AG04450 (cell line): Measurements from ENCODE around the gene KCNK6. TPM values are rescaled to one million over a fixed set of nuclear protein-coding genes. Genes with fewer than 3 reads are reported as not detected.
A peak's percentile ranks its signal among the peaks of the same experiment; 100 is the strongest.

ENCODE experiments used
- CTCF ChIA-PET: fragments of 300-600, 350-600 bp; formaldehyde crosslinking; extraction: SDS; loops from one replicate; lab custom pipeline; 2022; ENCODE audit warnings: antibody characterized with exemption, inconsistent platforms; lab: Charles Lee
- POLR2A ChIA-PET: fragments of 350-600 bp; formaldehyde crosslinking; extraction: SDS; loops from one replicate; lab custom pipeline; 2021; ENCODE audit warnings: antibody characterized with exemption, inconsistent platforms; lab: Yijun Ruan, JAX
- DNase-seq: peaks from one replicate; pipeline ENCODE4 v3.0.0-alpha.2; 2011; ENCODE audit warnings: low read depth, low spot score
- H3K27ac ChIP-seq: one replicate; pipeline ENCODE4 v1.5.1; 2012; ENCODE audit warnings: low read depth, low read length, control low read depth
- H3K27me3 ChIP-seq: one replicate; pipeline ENCODE4 v1.6.0; 2012; ENCODE audit warnings: low read length; ENCODE audit not compliant: control insufficient read depth, insufficient read depth
- H3K4me3 ChIP-seq: 2 replicates; pipeline ENCODE4 v1.5.1; 2011; ENCODE audit warnings: mild to moderate bottlenecking, low read depth, low read length, control low read depth
- H3K9me3 ChIP-seq: 2 replicates; pipeline ENCODE4 v1.5.1; 2012; ENCODE audit warnings: low read length; ENCODE audit not compliant: control insufficient read depth, insufficient read depth
- polyA plus RNA-seq: library from polyadenylated mRNA; depleted of rRNA; stranded (reverse); fragments of >200 nt; gene quantifications from 2 replicates; pipeline ENCODE4 v1.2.3, GENCODE V29; 2011
- TF ChIP-seq, protein P1 (sequence below): IDR thresholded peaks from 2 replicates; pipeline ENCODE4 v1.5.1; 2011; ENCODE audit warnings: low read depth, low read length, control low read depth, inconsistent platforms

The KCNK6 gene
- polyA plus RNA-seq, 1 experiment: 2.6 TPM

DNA sequence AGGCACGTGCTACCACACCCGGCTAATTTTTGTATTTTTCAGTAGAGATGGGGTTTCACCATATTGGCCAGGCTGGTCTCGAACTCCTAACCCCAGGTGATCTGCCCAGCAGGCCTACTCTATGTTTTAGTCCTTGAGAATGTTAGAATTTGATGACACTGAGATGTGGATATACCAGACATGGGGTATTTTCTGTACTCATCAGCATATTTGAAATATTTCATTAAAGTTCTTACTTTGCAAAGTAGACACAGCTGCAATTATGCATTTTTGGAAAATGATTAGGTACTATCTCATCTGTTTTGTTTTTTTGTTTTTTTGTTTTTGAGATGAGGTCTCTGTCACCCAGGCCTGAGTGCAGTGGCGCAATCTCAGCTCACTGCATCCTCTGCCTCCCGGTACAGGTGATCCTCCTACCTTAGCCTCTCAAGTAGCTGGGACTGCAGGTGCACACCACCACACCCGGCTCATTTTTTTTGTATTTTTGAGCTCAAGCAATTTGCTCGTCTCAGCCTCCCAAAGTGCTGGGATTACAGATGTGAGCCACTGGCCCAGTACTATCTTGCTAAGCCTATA, 42.6 kb upstream of the KCNK6 start:
- Histone ChIP-seq H3K9me3 (no peaks in the 10 kb centered on the region), H3K4me3 (no peak overlapping the region), H3K27ac (no peak overlapping the region), H3K27me3 (no peaks in the 10 kb centered on the region)
- DNase-seq: no peak
- TF ChIP-seq, protein P1, sequence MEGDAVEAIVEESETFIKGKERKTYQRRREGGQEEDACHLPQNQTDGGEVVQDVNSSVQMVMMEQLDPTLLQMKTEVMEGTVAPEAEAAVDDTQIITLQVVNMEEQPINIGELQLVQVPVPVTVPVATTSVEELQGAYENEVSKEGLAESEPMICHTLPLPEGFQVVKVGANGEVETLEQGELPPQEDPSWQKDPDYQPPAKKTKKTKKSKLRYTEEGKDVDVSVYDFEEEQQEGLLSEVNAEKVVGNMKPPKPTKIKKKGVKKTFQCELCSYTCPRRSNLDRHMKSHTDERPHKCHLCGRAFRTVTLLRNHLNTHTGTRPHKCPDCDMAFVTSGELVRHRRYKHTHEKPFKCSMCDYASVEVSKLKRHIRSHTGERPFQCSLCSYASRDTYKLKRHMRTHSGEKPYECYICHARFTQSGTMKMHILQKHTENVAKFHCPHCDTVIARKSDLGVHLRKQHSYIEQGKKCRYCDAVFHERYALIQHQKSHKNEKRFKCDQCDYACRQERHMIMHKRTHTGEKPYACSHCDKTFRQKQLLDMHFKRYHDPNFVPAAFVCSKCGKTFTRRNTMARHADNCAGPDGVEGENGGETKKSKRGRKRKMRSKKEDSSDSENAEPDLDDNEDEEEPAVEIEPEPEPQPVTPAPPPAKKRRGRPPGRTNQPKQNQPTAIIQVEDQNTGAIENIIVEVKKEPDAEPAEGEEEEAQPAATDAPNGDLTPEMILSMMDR: no peak
- ChIA-PET POLR2A (interaction anchor here (1.1 to 1.4 kb wide), 2 partner anchors 10 to 13 kb away, joined by 3 to 4 read pairs; no protein-coding TSS in a partner anchor), CTCF (interaction anchor here (2.1 kb wide), 1 partner anchor 34 kb away, joined by 10 read pairs; no protein-coding TSS in a partner anchor)

DNA sequence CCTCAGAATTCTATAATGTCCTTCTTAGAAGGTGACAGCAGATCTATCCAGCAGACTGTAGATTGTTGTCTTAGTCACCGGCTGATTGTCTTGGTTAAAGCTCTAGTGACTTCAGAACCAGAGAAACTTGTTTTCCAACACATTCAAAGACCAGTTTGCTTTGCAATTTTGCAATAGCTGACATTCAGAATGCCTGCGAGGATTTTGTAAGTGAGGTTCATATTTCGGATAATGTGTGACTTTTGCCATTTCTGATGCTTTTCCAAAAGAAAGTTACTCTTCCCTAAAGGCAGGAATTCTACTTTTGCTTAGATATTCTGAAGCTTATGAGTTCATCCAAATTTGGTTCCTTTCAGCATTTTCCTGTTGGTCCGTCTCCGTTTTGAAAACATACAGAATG, 42.1 kb upstream of the KCNK6 start:
- no peak overlapping the region for H3K27ac ChIP-seq
- CTCF ChIA-PET: interaction anchor here (0.6 to 2.1 kb wide), 3 partner anchors 34 to 58 kb away, joined by 3 to 10 read pairs (median 3); partner anchors contain the start of gene CATSPERG
- H3K4me3 ChIP-seq: no peak overlapping the region
- H3K27me3 ChIP-seq: no peaks in the 10 kb centered on the region
- DNase-seq: no peak
- POLR2A ChIA-PET: interaction anchor here (1.4 kb wide), 1 partner anchor 13 kb away, joined by 4 read pairs; no protein-coding TSS in a partner anchor
- TF ChIP-seq, protein P1: no peak
- no peaks in the 10 kb centered on the region for H3K9me3 ChIP-seq

DNA sequence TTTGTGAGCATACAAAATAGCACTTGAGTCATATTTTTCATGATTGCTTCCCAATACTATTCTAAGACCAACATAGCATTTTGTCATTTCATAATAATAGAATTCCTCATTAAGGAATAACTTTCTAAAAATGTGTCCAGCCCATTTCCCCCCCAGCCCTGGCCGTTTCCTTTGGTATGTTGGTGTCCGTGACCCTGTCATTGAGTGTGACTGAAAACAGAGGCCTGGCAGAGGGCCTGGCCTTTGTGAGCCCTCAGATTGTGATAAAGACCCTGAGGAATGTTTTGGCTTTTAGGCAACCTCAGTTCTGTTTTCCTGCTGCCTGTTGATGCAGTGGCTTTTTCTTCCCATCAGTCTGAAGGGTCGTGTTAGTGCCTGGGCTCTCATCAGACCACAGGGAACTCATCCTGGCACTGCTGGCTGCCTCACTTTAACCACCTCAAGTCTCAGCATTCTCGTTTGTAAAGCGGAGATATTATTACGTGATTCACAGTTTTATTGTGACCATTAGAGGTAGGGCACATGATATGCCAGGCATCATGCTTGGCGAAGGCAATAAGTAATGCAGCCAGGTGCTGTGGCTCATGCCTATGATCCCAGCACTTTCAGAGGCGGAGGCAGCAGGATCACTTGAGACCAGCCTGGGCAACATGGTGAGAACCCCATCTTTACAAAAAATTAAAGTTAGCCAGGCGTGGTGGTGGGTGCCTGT, 41.5 kb upstream of the KCNK6 start:
- H3K4me3 ChIP-seq: no peak overlapping the region
- TF ChIP-seq, protein P1: no peak
- no peak for DNase-seq
- no peaks in the 10 kb centered on the region for H3K27me3 ChIP-seq
- H3K9me3 ChIP-seq: no peaks in the 10 kb centered on the region
- ChIA-PET CTCF (interaction anchor here (0.6 to 2.1 kb wide), 4 partner anchors 34 to 58 kb away, joined by 3 to 10 read pairs (median 4); partner anchors contain the start of gene CATSPERG), POLR2A (interaction anchor here (1.4 kb wide), 1 partner anchor 12 kb away, joined by 4 read pairs; no protein-coding TSS in a partner anchor)
- peak overlapping the region; percentile 39 for H3K27ac ChIP-seq

DNA sequence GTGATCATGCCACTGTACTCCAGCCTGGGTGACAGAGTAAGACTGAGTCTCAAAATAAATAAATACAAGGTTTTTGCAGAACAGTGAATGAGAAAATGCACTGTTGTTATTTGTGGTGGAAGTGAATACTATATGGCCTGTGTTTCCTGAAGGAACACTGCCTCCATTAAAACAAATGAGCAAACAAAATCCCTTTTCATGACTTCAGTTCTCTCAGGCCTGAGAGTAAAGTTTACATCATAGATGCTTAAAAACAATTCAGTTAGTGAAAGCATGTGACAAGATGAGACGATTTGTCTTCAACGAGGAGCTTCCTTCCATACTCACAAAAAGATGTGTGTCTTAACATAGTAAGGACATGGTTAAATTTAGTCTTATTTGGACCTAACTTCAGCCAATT, 40.9 kb upstream of the KCNK6 start:
- Histone ChIP-seq H3K4me3 (no peak overlapping the region), H3K9me3 (no peaks in the 10 kb centered on the region), H3K27ac (no peak overlapping the region), H3K27me3 (no peaks in the 10 kb centered on the region)
- no peak for DNase-seq
- CTCF ChIA-PET: interaction anchor here (1.0 kb wide), 1 partner anchor 35 kb away, joined by 4 read pairs; no protein-coding TSS in a partner anchor
- TF ChIP-seq, protein P1: no peak
- POLR2A ChIA-PET: interaction anchor here (0.9 kb wide), 1 partner anchor 376 kb away, joined by 3 read pairs; no protein-coding TSS in a partner anchor
